Astrocyte (in vitro differentiated cells and primary cell): ENCODE results near the gene HLCS.

ENCODE experiments used
- CTCF ChIP-seq: IDR thresholded peaks from 2 replicates; pipeline ENCODE4 v1.5.1; 2011; ENCODE audit warnings: low read depth, mild to moderate bottlenecking, inconsistent platforms, low read length, moderate library complexity; ENCODE audit not compliant: insufficient read depth
- EZH2 ChIP-seq: IDR thresholded peaks from 2 replicates; pipeline ENCODE4 v1.6.1; 2012; ENCODE audit warnings: mild to moderate bottlenecking, low read length, inconsistent platforms; ENCODE audit not compliant: insufficient read depth

DNA sequence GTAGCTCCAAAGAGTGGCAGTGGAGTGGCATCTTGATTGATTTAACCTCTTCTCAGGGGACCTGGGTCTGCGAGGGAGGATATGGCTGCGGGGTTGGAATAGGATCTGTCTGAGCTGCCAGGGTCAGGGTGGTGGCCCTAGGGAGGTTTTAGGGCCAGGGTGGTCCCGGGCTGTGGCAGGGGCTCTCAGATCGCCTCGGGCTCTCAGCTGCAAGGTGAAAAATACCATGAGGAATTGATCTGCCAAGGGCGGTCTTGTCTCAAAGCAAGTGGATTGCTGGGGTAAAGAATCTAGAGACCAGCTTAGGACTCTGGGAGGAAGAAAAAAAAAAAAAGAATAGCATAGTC lies 263.9 kb downstream of the HLCS start:
- TF ChIP-seq CTCF (no peak), EZH2 (no peak)
